ENCODE data around the gene ZSWIM8. TPM values are rescaled to one million over a fixed set of nuclear protein-coding genes. Genes with fewer than 3 reads are reported as not detected.
A peak's percentile ranks its signal among the peaks of the same experiment; 100 is the strongest.

The ZSWIM8 gene
- total RNA-seq, 4 donors from 2014 or later = 94.5 to 530 (median 188) TPM

GRCh38 chr10:73796766-73797165, 11.4 kb downstream of the ZSWIM8 start:
- 80 to 81% methylated on average over 1 to 5 of the region's 5 CpGs for WGBS, 2 donors (ENCODE audit: low coverage in 1 of 2)
- H3K9me3 ChIP-seq = no peaks in the 10 kb centered on the region
- no peak overlapping the region for H3K27ac ChIP-seq
- H3K4me1 ChIP-seq = no peaks in the 10 kb centered on the region
- in situ Hi-C loops (cut with MboI; ENCODE audit: low pct_ligation_motif_present in 1 of 4, low pct_unique_long_range_greater_than_20kb in 1 of 4, low sequenced_read_pairs in 3 of 4) = no loop called here
- no peak for TF ChIP-seq POLR2A (IDR thresholded peaks at IDR 0.05)
- peak in 1 of 3 donors; percentile 16 for TF ChIP-seq POLR2AphosphoS5 (IDR thresholded peaks at IDR 0.05)
- no peak overlapping the region for H3K4me3 ChIP-seq
- peaks cover 0 to 60% (median 26%) of the 10 kb centered on the region in 4 donors for H3K36me3 ChIP-seq
- H3K27me3 ChIP-seq = no peaks in the 10 kb centered on the region
- DNase-seq = no peak
- intact Hi-C loops (cut with DNase I; ENCODE audit: low total_unique reads) = no loop called here

GRCh38 chr10:73797324-73798025, 12.1 kb downstream of the ZSWIM8 start:
- Histone ChIP-seq H3K9me3 (no peaks in the 10 kb centered on the region), H3K27me3 (no peaks in the 10 kb centered on the region), H3K27ac (no peak overlapping the region), H3K4me3 (no peak overlapping the region), H3K36me3 (peaks cover 0 to 53% (median 25%) of the 10 kb centered on the region in 4 donors), H3K4me1 (no peaks in the 10 kb centered on the region)
- TF ChIP-seq, protein P1, sequence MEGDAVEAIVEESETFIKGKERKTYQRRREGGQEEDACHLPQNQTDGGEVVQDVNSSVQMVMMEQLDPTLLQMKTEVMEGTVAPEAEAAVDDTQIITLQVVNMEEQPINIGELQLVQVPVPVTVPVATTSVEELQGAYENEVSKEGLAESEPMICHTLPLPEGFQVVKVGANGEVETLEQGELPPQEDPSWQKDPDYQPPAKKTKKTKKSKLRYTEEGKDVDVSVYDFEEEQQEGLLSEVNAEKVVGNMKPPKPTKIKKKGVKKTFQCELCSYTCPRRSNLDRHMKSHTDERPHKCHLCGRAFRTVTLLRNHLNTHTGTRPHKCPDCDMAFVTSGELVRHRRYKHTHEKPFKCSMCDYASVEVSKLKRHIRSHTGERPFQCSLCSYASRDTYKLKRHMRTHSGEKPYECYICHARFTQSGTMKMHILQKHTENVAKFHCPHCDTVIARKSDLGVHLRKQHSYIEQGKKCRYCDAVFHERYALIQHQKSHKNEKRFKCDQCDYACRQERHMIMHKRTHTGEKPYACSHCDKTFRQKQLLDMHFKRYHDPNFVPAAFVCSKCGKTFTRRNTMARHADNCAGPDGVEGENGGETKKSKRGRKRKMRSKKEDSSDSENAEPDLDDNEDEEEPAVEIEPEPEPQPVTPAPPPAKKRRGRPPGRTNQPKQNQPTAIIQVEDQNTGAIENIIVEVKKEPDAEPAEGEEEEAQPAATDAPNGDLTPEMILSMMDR (IDR thresholded peaks at IDR 0.05) = no peak
- TF ChIP-seq EP300 (IDR thresholded peaks at IDR 0.05; ENCODE audit: low read depth) (no peak), POLR2A (IDR thresholded peaks at IDR 0.05) (no peak), POLR2AphosphoS5 (IDR thresholded peaks at IDR 0.05) (no peak)
- DNase-seq = no peak
- intact Hi-C loops (cut with DNase I; ENCODE audit: low total_unique reads) = no loop called here
- in situ Hi-C loops (cut with MboI; ENCODE audit: low pct_ligation_motif_present in 1 of 4, low pct_unique_long_range_greater_than_20kb in 1 of 4, low sequenced_read_pairs in 3 of 4) = no loop called here
- 90 to 93% methylated on average over 2 to 14 of the region's 19 CpGs for WGBS, 2 donors (ENCODE audit: low coverage in 1 of 2)

GRCh38 chr10:73798087-73798486, 12.7 kb downstream of the ZSWIM8 start:
- no peaks in the 10 kb centered on the region for H3K27me3 ChIP-seq
- DNase-seq = no peak
- H3K36me3 ChIP-seq = peaks cover 0 to 57% (median 28%) of the 10 kb centered on the region in 4 donors
- no peaks in the 10 kb centered on the region for H3K9me3 ChIP-seq
- intact Hi-C loops (cut with DNase I; ENCODE audit: low total_unique reads) = no loop called here
- TF ChIP-seq POLR2A (IDR thresholded peaks at IDR 0.05) = no peak
- TF ChIP-seq, protein P1 (IDR thresholded peaks at IDR 0.05) = no peak
- TF ChIP-seq POLR2AphosphoS5 (IDR thresholded peaks at IDR 0.05) = peak in 1 of 3 donors; percentile 11
- TF ChIP-seq EP300 (IDR thresholded peaks at IDR 0.05; ENCODE audit: low read depth) = no peak
- no peak overlapping the region for H3K27ac ChIP-seq
- H3K4me3 ChIP-seq = no peak overlapping the region
- in situ Hi-C loops (cut with MboI; ENCODE audit: low pct_ligation_motif_present in 1 of 4, low pct_unique_long_range_greater_than_20kb in 1 of 4, low sequenced_read_pairs in 3 of 4) = no loop called here
- H3K4me1 ChIP-seq = no peaks in the 10 kb centered on the region
- WGBS, 2 donors (ENCODE audit: low coverage in 1 of 2) = 93 to 100% methylated on average over 1 to 6 of the region's 6 CpGs

DNA sequence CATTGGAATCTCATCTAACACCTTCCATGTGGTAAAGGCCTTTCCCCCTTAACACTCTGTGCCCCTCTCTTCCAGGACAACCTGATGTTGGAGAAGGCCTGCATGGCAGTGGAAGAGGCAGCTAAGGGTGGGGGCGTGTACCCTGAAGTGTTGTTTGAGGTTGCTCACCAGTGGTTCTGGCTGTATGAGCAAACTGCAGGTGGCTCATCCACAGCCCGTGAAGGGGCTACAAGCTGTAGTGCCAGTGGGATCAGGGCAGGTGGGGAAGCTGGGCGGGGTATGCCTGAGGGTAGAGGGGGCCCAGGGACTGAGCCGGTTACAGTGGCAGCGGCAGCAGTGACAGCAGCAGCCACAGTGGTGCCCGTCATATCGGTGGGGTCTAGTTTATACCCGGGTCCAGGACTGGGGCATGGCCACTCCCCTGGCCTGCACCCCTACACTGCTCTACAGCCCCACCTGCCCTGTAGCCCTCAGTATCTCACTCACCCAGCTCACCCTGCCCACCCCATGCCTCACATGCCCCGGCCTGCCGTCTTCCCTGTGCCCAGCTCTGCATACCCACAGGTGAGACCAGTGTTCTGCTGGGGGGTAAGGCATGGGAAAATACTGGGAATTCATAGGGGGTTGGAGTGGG, 13.6 kb downstream of the ZSWIM8 start:
- Histone ChIP-seq H3K4me3 (no peak overlapping the region), H3K36me3 (peaks cover 0 to 57% (median 23%) of the 10 kb centered on the region in 4 donors), H3K4me1 (no peaks in the 10 kb centered on the region), H3K9me3 (no peaks in the 10 kb centered on the region), H3K27ac (no peak overlapping the region), H3K27me3 (no peaks in the 10 kb centered on the region)
- DNase-seq = no peak
- WGBS, 2 donors (ENCODE audit: low coverage in 1 of 2) = 86% methylated on average over 10 of the region's 10 CpGs; no CpG with 5 or more reads in 1 of the 2 donors
- in situ Hi-C loops (cut with MboI; ENCODE audit: low pct_ligation_motif_present in 1 of 4, low pct_unique_long_range_greater_than_20kb in 1 of 4, low sequenced_read_pairs in 3 of 4) = no loop called here
- TF ChIP-seq POLR2AphosphoS5 (IDR thresholded peaks at IDR 0.05) (no peak), POLR2A (IDR thresholded peaks at IDR 0.05) (no peak), EP300 (IDR thresholded peaks at IDR 0.05; ENCODE audit: low read depth) (no peak)
- TF ChIP-seq, protein P1 (IDR thresholded peaks at IDR 0.05) = no peak
- intact Hi-C loops (cut with DNase I; ENCODE audit: low total_unique reads) = no loop called here
